K562 (cell line): Measurements from ENCODE around the gene CDYL. TPM values are rescaled to one million over a fixed set of nuclear protein-coding genes. Genes with fewer than 3 reads are reported as not detected.
"Not testable (repeated sequence)": the region's sequence is repeated elsewhere in the genome, so short reads cannot be mapped to it uniquely, and the experiment has no call there.

ENCODE experiments used
- ATAC-seq: fragments of 200-7000 bp; cut with Tn5 transposase; 3 replicates; pipeline ENCODE4 v1.9.1; 2020; ENCODE audit warnings: moderate library complexity
- BruUV-seq: library from RNA; stranded (reverse); fragments of 400-500 nt; replicated peaks from 2 replicates; lab custom pipeline; 2021; lab: Mats Ljungman, UMichigan
- CTCF ChIA-PET: fragments of 300-600 bp; formaldehyde crosslinking; extraction: SDS; loops from one replicate; lab custom pipeline; 2021; ENCODE audit warnings: low intra/inter-chr PET ratio; lab: Yijun Ruan, JAX
- POLR2A ChIA-PET: fragments of 300-600, 350-650 bp; sonication (Branson Sonifier 250); formaldehyde crosslinking; extraction: SDS; loops from one replicate; lab custom pipeline; 2021; ENCODE audit warnings: antibody characterized with exemption, inconsistent platforms; lab: Yijun Ruan, JAX
- DNase-seq, 4 experiments: peaks; one replicate each; pipeline versions ENCODE4 v3.0.0 to v3.0.0-alpha.2; 2011 to 2018; ENCODE audit warnings: low spot score in 3 of 4, mixed read lengths in 3 of 4; ENCODE audit errors: extremely low read depth in 1 of 4
- FAIRE-seq: peaks from 2 replicates; lab custom pipeline; 2011; peaks lifted over from hg19 to GRCh38; lab: Jason Lieb, UNC
- H2AFZ ChIP-seq: 2 replicates; pipeline ENCODE4 v1.6.0; 2011; ENCODE audit warnings: low read depth, low read length, control low read depth, inconsistent platforms
- H3K27ac ChIP-seq: fragments of 200-600 bp; 3 replicates; pipeline ENCODE4 v1.8.0; 2011; ENCODE audit warnings: low read depth, mild to moderate bottlenecking, control low read depth, inconsistent platforms, low read length, moderate library complexity, mixed read lengths; ENCODE audit errors: extremely low read depth
- H3K27me3 ChIP-seq, 2 experiments: fragments of 300-600 bp in 1 of 2; 2 replicates in 1 of 2; 3 replicates in 1 of 2; pipeline versions ENCODE4 v1.6.0 to v1.8.0; 2011; ENCODE audit warnings: inconsistent platforms in 2 of 2, low read length in 2 of 2, mild to moderate bottlenecking in 1 of 2, mixed read lengths in 1 of 2, moderate library complexity in 1 of 2; ENCODE audit not compliant: control insufficient read depth in 2 of 2, insufficient read depth in 2 of 2
- H3K36me3 ChIP-seq: fragments of 300-600 bp; 3 replicates; pipeline ENCODE4 v1.8.0; 2011; ENCODE audit warnings: mild to moderate bottlenecking, low read length, inconsistent platforms; ENCODE audit not compliant: control insufficient read depth, insufficient read depth
- H3K4me1 ChIP-seq, 2 experiments: fragments of 200-600 bp in 1 of 2; replicated peaks in 1 of 2; 2 replicates in 1 of 2; 3 replicates in 1 of 2; pipeline versions ENCODE4 v1.5.1 to v1.8.0; 2011; ENCODE audit warnings: inconsistent platforms in 2 of 2, low read length in 2 of 2, mild to moderate bottlenecking in 1 of 2, mixed read lengths in 1 of 2, moderate library complexity in 1 of 2; ENCODE audit not compliant: control insufficient read depth in 2 of 2, insufficient read depth in 2 of 2
- H3K4me2 ChIP-seq: 2 replicates; pipeline ENCODE4 v1.6.1; 2011; ENCODE audit warnings: low read length, control low read depth, inconsistent platforms, mixed read lengths; ENCODE audit not compliant: insufficient read depth
- H3K4me3 ChIP-seq: fragments of 200-600 bp; sonication (generic), shearing (Covaris generic); 2 replicates; pipeline ENCODE4 v1.5.1; 2016; ENCODE audit warnings: control low read depth, inconsistent platforms
- H3K79me2 ChIP-seq: fragments of 200-600 bp; 3 replicates; pipeline ENCODE4 v1.8.0; 2011; ENCODE audit warnings: low read length, inconsistent platforms; ENCODE audit not compliant: control insufficient read depth, insufficient read depth
- H3K9ac ChIP-seq, 2 experiments: 2 replicates each; pipeline versions ENCODE4 v1.6.0 to v1.6.1; 2011; ENCODE audit warnings: low read depth in 2 of 2, low read length in 2 of 2, control low read depth in 1 of 2, inconsistent platforms in 1 of 2, mild to moderate bottlenecking in 1 of 2, mixed read lengths in 1 of 2; ENCODE audit not compliant: insufficient read depth in 1 of 2
- H3K9me1 ChIP-seq: one replicate; pipeline ENCODE4 v1.6.0; 2011; ENCODE audit warnings: inconsistent platforms, mild to moderate bottlenecking, low read length, moderate library complexity; ENCODE audit not compliant: control insufficient read depth, insufficient read depth
- H3K9me3 ChIP-seq: replicated peaks from 2 replicates; pipeline ENCODE4 v1.5.1; 2011; ENCODE audit warnings: low read depth, low read length, inconsistent platforms; ENCODE audit not compliant: control insufficient read depth, insufficient read depth
- H4K20me1 ChIP-seq: replicated peaks from 2 replicates; pipeline ENCODE4 v1.6.1; 2011; ENCODE audit warnings: low read length, inconsistent platforms, mixed read lengths; ENCODE audit not compliant: control insufficient read depth, insufficient read depth
- HES1 ChIP-seq: fragments of 450-650 bp; IDR thresholded peaks from 2 replicates; pipeline ENCODE4 v1.6.1; 2016; ENCODE audit warnings: low read depth, mild to moderate bottlenecking, moderate library complexity
- PHB ChIP-seq: fragments of 250-450 bp; sonication (Bioruptor Pico); IDR thresholded peaks from 2 replicates; pipeline ENCODE4 v1.5.0; 2021
- ZNF175 ChIP-seq: fragments of 200-800 bp; sonication (Bioruptor generic); IDR thresholded peaks from 2 replicates; pipeline ENCODE4 v1.6.1; 2016; ENCODE audit warnings: low read depth, mild to moderate bottlenecking, missing genetic modification characterization, missing compliant biosample characterization
- ZNF280A ChIP-seq: fragments of 450-650 bp; IDR thresholded peaks from 2 replicates; pipeline ENCODE4 v1.6.1; 2018; ENCODE audit warnings: mild to moderate bottlenecking, low read depth; ENCODE audit not compliant: partially characterized antibody
- ZNF431 ChIP-seq: sonication (generic); formaldehyde crosslinking; IDR thresholded peaks from 2 replicates; pipeline ENCODE4 v1.8.0; 2022; ENCODE audit warnings: mild to moderate bottlenecking, missing genetic modification reagents
- ZNF507 ChIP-seq: conservative IDR thresholded peaks from 2 replicates; pipeline ENCODE4 v1.6.1; 2017; ENCODE audit warnings: missing genetic modification characterization, missing compliant biosample characterization
- WGBS: fragments of 100-300 bp; shearing (Covaris generic); methylation state at CpG from one replicate; pipeline ENCODE4 v1.1.6; 2016; ENCODE audit warnings: low coverage, mixed read lengths; ENCODE audit not compliant: insufficient coverage; ENCODE audit errors: missing lambda C conversion rate; 5-methylcytosine and 5-hydroxymethylcytosine counted together
- in situ Hi-C: fragments of 300-500 bp; cut with MboI; formaldehyde crosslinking; loops from 4 replicates; pipeline ENCODE4 v1.15.0; 2018; ENCODE audit warnings: inconsistent platforms, mixed read lengths
- intact Hi-C: fragments of 100-400 bp; cut with micrococcal nuclease; formaldehyde crosslinking; loops from 2 replicates; pipeline ENCODE4 v1.14.2; 2022
- polyA plus RNA-seq, 8 experiments: library from polyadenylated mRNA; depleted of rRNA in 4 of 8; stranded (reverse) in 5 of 8; unstranded in 3 of 8; fragments of >200 nt; fragmentation: Nextera tagmentation in 2 of 8; fragmentation: Illumina TruSeq in 1 of 8; extraction: Ambion mirVana in 2 of 8; extraction: Trizol in 1 of 8; gene quantifications; 2 replicates each; pipeline versions ENCODE4 v1.2.1 to v1.2.3, GENCODE V29; 2011 to 2014; ENCODE audit warnings: inconsistent platforms in 1 of 8, missing spikeins in 1 of 8
- total RNA-seq, 7 experiments: library from RNA; depleted of rRNA in 6 of 7; stranded (reverse); fragments of >200 nt in 6 of 7; fragmentation: Illumina TruSeq in 2 of 7; extraction: Trizol in 2 of 7; gene quantifications; 2 replicates each; pipeline versions ENCODE4 v1.2.1 to v1.2.3, GENCODE V29; 2011 to 2021; ENCODE audit warnings: low replicate concordance in 1 of 7

CDYL gene
- total and polyA plus RNA-seq, 9 of the 15 experiments (the other 6 are each of a cell fraction or from before 2014, with no cell fraction given): 8.1 to 45.8 (median 40.8) TPM

- Histone ChIP-seq H3K9ac (no peak overlapping the region), H3K27me3 (no peaks in the 10 kb centered on the region), H3K79me2 (peaks cover 61% of the 10 kb centered on the region), H3K4me3 (no peak overlapping the region), H2AFZ (no peak overlapping the region), H3K9me3 (peaks cover 12% of the 10 kb centered on the region), H3K9me1 (no peaks in the 10 kb centered on the region), H3K4me1 (no peaks in the 10 kb centered on the region), H4K20me1 (no peaks in the 10 kb centered on the region), H3K36me3 (no peaks in the 10 kb centered on the region), H3K4me2 (no peak overlapping the region), H3K27ac (no peak overlapping the region)
- FAIRE-seq (no peak), DNase-seq (no peak), ATAC-seq (no peak)
- CTCF ChIA-PET: interaction anchor here (0.7 kb wide), 1 partner anchor 896 kb away, joined by 3 read pairs; no protein-coding TSS in a partner anchor
- peak; percentile 23 for TF ChIP-seq ZNF280A
- TF ChIP-seq PHB: no peak
- no peak for TF ChIP-seq ZNF431 (CRISPR knock-in tag)
- peak; percentile 100 for TF ChIP-seq ZNF175 (CRISPR knock-in tag)
- TF ChIP-seq HES1: peak; percentile 76
- TF ChIP-seq ZNF507 (tag): 0 out of 2 replicates have a peak, but pooled peaks have one; percentile 5
- in situ Hi-C loops (no loop called here), intact Hi-C loops (no loop called here)
- POLR2A ChIA-PET: no interaction called here
- BruUV-seq: no TSS peak
These were observed 52.9 kb downstream of the CDYL start for GRCh38 chr6:4829089-4829488.

- FAIRE-seq, CTCF ChIA-PET, H3K9me3 ChIP-seq, BruUV-seq, H3K27me3 ChIP-seq, H3K9ac ChIP-seq, H3K27ac ChIP-seq, H3K9me1 ChIP-seq, H3K4me3 ChIP-seq, H3K4me2 ChIP-seq, H4K20me1 ChIP-seq, ATAC-seq, H3K36me3 ChIP-seq, H3K4me1 ChIP-seq, in situ Hi-C loops, DNase-seq, H2AFZ ChIP-seq, intact Hi-C loops: not testable (repeated sequence)
- peaks cover 44% of the 10 kb centered on the region for H3K79me2 ChIP-seq
- WGBS: 87% methylated on average over 9 of the region's 13 CpGs
- POLR2A ChIA-PET: interaction anchor here (1.0 kb wide), 1 partner anchor 9 kb away, joined by 3 read pairs; no protein-coding TSS in a partner anchor
These were observed 59.3 kb downstream of the CDYL start for GRCh38 chr6:4835540-4835939.
